HG02973 (cell line): Measurements from ENCODE around the gene ABLIM2.

Source experiments
- ATAC-seq: cut with Tn5 transposase; IDR thresholded peaks from one replicate; pipeline ENCODE4 v1.9.1; 2021; ENCODE audit warnings: moderate library complexity; ENCODE audit not compliant: unreplicated experiment

Gene ABLIM2

DNA sequence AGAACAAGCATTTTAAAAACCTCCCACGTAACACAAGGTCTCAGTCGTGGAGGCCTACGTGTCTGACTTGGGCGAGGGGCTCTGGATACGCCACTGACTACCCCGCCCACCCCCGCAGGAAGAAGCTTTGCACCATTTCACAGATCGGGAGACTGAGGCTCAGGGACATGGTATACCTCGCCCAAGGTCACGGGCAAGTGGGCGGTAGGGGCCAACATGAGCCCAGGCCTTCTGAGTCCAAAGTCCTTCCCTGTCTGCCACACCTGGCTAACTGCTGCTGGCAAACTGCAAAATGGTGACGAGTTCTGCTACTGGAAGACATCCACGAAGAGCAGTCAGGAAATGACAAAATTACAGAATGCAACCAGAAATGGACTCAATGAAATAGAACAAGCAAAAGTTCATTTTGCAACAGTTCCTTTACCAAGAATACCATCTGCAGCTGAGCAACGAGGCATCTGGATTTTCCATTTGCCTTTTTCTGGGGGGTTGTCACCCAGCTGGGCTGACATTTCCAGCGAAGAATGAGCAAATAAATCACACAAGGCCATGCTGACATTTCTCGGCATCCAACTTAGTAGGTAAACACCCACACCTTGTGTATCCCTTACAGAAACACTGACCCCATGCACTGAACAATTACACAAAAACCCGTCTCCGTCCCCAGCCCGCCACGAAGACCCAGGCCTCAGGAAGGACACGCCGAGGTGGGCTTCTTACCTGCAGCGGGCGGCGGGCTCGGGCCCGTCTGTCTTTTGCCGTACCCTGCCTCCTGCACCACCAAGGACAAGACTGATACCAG is 148.7 kb downstream of the ABLIM2 start:
- ATAC-seq, result no peak

DNA sequence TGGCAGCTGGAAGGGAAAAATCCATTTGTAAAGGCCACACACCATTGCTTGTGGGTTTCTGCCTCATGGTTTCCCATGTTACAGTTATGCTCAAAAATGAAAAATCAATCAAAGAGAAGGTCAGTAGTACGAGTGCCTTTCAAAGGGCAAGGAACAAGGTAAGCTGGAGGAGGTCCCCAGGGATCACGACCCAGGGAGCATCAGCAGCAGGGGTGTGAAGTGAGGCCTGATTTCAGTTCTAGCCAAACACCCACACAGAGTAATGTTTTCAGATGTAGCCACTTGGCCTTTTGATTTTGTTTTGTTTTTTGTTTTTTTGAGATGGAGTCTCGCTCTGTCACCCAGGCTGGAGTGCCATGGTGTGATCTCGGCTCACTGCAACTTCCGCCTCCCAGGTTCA is 149.5 kb downstream of the ABLIM2 start:
- no peak for ATAC-seq

DNA sequence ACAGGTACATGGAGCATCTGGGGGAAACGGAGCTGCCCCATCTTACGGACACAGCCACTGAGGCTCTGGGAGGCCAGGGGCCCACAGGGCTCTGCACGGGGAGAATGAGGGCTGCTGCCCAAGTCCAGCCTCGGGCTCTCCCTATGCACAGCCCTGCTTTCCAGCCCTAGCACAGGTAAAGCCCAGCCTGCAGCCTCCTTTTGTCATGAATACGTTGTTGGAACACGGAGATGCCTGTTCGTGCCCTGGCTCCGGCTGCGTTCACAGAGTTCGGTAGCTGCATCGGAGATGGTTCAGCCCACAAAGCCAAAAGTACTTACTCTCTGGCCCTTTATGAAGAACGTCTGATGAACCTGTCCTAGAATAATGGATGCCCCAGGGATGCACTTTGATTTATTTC is 150.2 kb downstream of the ABLIM2 start:
- no peak for ATAC-seq

DNA sequence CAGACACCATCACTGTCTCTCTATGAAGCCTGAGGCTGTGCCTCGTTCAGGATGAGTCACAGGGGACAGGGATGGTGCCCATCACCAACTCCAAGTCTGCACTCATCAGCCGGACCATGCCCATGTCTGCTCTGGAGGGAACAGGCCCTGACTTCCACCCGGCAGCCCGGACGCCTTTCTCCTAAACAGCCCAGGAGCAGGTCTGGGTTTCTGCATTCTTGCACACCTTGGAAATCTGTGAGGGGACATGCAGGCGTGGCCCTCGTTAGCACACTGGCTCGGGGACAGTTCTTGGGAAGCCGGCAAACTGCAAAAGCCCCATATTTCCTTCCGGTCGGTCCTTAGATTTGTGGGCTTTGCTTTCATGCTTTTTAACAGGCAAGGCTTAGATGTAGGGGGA is 151.0 kb downstream of the ABLIM2 start:
- ATAC-seq, result no peak

DNA sequence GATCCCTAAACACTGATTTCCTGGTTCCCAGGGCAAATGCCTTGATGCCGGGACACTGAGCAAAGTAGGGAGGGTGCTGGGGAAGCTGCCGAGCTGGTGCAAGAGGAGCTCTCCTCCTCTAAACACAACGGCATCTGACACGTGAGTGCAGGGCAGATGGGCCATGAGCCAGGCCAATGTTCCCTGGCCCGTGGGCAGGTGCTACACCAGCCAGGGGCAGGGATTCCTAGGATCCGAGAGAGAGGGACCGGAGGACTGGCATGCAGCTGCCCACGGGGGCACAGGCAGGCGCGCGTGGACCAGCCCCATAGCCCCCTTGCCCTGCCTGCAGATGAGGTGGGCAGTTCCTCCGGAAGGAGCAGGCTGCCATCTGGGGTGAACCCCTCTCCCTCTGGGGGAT is 152.1 kb downstream of the ABLIM2 start:
- no peak for ATAC-seq

DNA sequence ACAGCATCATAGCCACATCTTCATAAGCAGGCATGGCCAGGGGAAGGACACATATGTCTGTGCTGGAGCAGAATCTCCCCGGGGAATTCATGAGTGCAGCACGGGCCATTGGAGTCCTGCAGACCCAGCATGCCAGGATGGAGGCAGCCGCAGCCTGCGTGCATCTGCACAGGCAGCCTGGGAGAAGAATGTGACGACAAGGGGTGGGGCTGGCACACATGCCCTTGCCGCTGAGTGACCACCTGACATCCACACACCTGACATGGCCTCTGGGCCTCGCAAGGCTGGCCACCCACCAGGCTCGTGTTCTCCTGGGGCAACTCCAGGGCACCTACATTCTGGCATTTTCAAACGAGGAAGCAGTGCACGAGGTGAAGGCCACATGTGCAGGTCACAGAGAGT is 152.8 kb downstream of the ABLIM2 start:
- ATAC-seq, result no peak

DNA sequence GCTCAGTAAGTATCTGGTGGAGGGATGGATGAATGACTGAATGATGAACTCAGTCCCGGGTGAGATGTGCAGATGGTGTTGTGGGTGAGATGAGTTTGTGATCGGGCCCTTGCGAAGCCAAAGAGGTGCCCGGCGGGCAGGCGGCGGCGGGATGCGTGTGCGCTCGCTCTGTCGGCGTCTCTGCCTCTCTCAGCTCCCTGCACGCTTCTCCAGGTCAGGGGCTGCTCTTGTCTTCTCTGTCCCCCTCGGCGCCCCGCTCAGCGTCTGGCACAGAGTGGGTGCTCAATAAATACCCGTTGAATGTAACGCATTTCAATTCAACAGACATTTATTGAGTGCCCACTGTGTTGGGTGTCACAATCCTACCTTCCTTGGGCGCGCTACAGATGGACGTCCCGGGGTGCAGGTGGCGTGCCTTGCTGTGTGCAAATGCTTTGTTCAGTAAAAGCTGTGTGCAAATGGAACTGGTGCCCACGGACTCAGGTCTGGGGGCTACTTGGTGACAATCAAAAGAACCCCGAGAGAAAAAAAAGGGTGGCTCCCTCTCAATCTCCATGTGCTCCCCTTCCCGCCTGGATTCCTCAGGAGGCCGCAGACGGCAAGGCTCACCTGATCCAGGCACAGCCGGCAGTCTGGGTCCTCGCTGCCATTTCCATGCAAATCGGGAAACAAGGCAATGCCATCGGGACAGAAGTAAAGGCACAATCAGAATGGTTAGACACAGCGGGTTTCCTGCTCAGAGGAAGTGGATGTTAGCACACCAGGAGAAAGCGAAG is 153.4 kb downstream of the ABLIM2 start:
- ATAC-seq, result no peak

DNA sequence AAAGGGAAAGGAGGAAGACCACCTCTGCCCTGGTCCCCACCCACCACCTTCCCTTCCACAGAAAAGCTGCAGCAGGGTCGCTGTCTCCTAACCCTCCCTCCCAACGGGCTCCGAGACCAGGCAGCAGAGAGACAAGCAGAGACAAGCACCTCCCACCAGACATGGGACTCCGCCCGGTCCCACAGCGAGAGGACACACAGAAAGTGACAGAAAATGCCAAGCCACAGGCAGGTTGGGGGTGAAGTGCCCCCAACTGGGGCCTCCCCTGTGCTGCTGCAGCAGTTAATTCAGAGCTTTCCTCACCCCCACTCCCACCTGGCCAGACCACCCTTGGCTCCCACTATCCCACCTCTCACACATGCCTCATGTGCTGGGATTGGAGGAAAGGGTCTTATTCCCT is 154.5 kb downstream of the ABLIM2 start:
- no peak for ATAC-seq

DNA sequence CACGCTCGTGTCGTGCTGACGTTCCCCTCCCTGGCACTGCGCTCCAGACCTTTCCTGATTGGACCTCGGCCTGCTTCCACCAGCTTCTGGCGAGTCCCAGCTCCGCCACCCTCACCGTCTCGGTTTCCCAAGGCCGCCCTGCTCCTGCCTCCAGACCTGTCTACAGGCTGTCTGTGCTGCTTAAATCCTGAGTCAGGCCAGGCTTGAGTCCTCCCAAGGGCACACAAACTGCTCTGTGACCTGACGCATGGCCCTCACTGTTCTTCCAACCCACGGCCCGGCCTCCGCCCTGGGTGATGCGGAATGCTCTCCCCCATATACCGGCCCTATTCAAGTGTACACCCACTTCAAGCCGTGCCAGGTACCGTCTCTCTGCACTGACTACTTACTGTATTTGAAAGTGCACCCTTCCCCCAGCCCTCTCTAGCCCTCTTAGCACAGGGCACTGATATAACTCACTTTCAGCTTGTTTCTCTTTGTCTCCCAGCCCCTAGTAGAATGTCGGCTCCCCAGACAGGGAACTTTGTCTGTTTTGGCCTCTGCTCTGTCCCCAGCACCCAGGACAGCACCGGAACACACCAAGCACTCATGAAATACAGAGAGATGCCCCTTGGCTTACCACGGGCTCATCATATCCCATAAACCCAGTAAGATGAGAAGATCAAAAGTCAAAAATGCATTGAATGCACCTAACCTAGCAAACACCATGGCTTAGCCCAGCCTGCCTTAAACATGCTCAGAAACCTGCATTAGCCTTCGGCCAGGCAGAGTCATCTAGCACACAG is 155.9 kb downstream of the ABLIM2 start:
- ATAC-seq, result no peak

DNA sequence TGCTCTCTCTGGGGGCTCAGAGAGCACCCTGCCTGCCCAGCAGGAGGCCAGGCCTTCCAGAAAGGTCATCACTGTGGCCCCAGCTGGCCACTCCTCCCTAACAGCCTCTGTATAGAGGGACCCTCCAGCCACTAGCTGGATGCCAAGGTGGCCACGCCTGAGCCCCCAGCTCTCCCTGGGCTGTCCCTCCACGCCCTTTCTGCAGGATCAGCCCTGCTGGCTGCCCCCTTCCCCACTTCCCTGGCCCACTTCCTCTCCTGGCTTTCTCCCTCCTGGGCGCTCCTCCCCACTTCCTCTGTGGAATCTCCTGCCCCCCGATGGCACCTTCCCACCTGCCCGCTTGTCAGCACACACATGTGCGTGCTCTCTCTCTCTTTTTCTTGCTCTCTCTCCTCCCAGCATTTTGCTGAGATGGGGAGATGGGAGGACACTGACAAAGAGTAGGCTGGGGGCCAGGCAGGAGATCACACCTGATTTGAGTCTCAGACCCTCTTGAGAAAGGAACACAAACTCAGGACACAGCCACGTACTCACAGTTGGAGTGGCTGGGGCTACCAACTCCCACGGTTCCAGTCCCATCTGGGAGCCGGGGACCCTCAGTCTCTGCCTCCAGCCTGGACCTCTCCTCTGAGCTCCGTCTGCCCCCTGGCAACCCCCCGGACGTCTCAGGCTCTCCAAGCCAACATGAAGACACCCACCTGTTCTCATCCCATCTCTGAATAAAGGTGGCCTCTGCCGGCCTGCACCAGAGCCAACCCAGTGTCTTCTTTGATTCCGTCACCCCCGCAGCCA is 156.9 kb downstream of the ABLIM2 start:
- ATAC-seq, result no peak

DNA sequence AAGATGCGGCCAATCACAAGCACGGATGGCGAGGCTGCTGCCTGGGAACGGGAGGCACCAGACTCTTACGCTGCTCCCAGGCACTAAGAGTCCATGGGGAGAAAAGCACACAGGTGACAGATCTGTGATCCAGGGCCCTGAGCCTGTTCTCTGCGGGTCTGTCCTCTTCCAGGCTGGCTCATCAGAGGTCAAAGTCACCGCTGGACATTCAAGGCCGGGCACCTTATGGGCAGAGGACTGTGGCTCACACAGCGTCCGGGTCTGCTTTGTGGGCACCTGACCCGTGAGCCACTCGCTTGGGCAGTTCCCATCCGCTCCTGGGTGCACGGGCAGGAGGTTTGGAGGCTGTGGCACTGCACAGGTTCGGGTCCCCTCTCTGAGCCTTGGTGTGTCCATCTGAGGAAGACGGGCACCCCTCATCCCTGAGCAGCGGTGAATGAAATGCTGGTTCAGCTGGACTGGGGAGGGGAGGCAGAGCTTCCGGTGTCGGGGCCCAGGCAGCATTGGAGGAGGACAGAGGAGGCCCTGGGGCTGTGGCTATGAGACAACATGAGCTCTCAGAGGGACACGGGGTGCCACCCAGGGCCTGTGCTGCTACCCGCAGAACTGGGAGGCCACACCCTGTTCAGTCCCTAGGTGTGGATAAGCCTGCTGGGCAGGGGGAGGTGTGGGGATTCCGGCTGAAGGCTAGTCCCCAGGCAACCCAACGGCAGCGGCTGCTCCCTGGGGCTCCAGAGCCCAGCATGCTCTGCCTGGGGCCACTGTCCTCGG is 157.7 kb downstream of the ABLIM2 start:
- ATAC-seq, result no peak

DNA sequence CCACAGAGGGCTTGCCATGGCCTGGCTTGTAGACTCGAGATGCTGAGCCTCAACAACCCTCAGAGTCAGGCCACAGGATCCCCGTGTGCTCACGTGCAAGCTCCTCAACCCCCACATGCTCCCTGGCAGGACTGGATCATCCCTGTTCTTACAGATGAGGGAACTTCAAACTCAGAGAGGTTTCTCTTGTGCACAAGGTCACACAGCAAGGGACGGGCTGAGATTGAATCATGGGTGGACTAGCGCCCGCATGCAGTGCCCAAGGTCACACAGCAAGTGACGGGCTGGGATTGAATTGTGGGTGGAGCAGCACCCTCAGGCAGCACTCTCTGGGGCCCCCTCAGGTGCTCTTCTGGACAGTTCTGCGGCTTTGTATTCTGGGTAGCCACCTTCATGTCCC is 158.4 kb downstream of the ABLIM2 start:
- no peak for ATAC-seq

DNA sequence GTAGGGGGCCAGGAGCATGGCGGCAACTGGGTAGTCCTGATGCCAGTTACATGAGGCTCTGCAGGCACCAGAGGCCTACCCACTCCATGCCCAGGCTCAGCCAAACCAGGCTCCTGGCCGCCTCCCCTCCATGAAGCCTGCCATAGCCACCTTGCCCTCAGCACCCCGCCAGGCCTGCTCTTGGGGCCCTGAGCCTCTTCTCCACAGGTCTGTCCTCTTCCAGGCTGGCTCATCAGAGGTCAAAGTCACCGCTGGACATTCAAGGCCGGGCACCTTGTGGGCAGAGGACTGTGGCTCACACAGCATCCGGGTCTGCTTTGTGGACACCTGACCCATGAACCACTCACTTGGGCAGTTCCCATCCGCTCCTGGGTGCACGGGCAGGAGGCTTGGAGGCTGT is 158.9 kb downstream of the ABLIM2 start:
- no peak for ATAC-seq

DNA sequence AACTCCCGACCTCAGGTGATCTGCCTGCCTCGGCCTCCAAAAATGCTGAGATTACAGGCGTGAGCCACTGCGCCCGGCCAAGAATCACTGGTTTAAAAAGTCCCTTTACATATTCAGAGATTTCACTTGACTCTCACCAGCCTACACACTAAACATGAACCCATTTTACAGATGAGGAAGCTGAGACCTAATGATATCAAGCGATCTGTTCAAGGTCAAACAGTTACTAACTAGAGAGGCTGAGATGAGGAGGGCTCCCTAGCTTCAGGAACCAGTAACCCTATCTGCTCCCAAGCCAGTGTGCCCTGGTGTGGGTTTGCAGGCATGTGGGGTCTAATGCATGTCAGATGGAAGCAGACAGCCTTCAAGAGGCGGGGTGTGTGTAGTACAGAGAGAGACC is 159.3 kb downstream of the ABLIM2 start:
- ATAC-seq, result no peak

DNA sequence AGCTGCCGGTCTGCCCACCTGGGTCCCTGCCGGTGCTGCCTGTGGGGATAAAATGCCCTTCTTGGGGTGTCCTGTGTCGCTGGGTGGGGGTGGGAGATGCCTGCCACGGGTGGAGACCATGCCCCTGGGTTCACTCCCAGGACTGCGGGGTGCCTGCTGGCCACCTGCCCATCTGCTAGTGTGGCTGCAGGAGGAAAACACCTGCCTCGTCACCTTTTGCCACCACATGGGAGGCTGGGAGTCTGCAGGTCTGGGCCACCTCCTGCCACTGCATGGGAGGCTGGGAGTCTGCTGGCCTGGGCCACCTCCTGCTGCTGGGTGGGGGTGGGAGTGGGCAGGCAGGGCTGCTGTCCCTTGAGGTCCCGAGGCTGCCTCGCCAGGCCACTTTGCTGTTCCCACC is 160.2 kb downstream of the ABLIM2 start:
- ATAC-seq, result no peak

DNA sequence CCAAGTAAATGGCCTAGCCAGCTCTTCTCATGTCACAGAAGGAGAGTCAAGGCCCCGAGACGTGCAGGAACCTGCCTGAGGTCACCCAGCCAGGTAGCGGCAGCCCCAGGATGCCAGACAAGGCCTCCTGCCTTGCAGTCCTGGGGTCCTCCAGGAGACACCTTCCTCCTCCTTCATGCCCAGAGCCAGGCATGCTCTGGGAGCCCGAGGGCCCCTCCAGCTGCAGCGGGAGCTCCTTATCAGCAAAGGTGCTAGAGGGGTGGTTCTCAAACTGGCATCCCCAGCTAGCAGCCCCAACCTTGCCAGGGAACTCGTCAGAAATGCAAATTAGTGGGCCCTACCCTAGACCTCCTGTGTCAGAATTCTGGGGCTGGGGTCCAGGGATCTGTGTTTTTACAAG is 162.7 kb downstream of the ABLIM2 start:
- ATAC-seq, result no peak

DNA sequence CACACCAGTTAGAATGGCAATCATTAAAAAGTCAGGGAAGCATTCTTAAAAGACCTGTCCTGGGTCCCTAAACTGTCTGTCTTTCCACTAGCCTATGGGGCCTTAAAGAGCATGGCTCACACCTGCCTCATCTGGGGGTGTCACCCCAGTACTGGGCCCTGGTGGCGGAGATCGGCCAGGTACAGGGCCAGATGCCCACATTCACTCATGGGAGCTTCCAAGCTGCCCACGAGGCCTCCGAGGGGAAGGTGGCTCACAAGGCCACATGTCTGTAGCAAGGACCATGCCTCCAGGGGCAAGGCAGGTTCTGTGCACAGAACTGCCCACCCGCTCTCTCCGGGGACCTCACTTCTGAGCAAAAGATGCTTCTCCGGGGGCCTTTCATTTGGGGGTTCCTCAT is 163.5 kb downstream of the ABLIM2 start:
- ATAC-seq, result no peak

DNA sequence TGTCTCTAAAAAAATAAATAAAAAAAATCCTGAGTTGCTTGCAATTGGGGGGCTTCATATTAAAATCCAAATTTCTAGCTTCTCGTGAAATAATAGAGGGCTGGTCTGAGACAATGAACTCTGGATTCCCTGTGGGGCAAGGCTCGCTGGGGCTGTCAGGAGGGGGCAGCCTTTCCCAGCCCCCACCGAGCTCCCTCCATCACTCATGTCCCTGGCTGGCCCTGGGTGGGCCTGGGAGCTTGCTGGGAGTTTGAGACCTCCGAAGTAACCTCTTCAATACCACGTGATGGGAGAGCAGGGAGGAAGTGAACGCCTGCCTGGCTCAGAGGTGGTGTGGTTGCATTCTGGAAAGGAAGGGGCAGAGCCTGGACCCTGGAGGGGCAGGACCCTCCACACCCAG is 164.9 kb downstream of the ABLIM2 start:
- no peak for ATAC-seq

DNA sequence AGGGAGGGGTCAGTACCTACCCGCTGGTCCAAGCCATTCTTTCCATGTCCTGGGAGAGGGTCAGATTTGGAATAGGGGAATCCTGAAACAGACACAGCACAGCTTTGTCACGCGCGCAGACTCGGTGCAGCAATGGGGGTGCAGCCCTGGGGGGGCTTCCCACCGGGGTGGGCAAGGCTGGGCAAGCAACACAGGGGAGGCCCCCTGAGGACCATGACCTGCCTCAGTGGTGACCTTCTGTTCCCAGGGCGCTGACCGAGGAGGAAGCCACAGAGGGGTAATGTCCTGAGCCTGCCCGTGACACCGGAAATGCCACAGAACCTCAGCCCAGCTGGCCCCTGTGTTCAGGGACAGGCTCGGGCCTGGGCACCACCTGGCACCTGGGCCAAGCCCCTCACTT is 165.8 kb downstream of the ABLIM2 start:
- ATAC-seq, result no peak

DNA sequence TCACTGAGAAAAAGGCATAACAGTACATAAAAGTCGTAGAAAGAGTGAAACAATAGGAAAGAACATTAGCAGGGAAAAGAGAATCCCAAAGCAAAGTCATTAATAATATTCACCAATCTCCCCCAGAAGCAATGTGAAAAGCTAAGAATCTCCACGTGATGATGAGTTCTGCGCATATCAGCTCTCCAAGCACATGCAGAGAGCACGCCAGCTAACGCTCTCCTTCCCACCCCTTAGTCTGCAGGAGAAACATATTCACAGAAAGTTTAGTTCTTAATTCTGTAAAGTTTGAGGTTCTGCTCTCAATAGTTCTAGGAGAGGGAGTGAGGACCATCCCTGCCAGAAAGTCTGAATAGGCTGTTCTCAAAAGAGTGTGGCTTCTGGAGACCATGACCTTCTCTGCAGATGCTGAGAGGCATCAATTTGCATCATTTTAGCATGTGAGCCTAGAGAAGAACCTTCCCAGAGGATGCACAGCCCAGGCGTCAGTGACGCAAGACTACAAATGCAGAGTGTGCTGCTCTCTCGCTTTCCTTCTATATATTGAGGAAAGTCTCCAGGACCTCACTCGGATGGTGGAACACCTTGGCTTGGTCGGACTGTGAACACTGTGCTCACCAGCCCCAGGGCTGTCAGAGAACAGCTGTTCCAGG is 167.7 kb downstream of the ABLIM2 start:
- ATAC-seq, result no peak
